NCI-H2196 treated with DMSO at 0.1 percent for 48 hours (cell line): ENCODE results near the gene ATAD5.
A peak's percentile ranks its signal among the peaks of the same experiment; 100 is the strongest.

ENCODE experiments used
- DNase-seq: peaks from one replicate; lab custom pipeline; 2025; ENCODE audit not compliant: unreplicated experiment; lab: John Stamatoyannopoulos, UW

Gene ATAD5

DNA sequence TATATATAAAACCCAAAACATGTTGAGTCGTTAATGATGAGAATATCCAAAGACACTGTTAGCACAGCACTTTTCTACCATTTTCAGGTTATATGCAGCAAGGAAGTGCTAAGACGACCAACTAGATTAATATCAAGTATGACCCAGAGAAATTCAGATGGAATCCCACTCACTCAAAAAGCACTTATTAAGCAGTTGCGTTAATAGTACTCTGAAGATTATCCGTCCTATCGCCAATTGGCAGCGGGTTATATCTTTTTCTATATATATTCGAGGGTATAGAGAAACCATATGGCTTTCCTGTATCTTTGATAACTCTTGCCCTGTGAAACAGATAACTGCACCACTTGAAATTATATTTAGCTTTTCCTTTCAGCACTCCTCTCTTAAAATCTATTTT is 8.3 kb upstream of the ATAD5 start:
- no peak for DNase-seq

DNA sequence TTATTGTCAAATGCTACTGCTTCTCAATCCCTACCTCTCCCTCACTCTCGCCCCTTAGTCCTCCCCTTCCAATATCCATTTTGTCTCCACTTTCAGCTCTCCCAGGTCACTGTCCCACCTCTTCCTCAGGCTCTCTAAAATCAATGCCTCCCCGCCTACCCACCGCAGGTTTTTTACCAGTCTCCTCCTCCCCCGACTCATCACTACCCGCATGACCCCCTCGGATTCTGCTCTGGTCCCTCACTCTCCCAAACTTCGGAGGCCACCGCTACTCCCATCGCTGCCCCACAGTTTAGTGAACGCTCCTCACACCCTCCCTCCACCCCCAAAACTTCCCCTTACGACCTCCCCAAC is 7.8 kb upstream of the ATAD5 start:
- DNase-seq: no peak

- DNase-seq: peak; percentile 30
Observed at GRCh38 chr17:30824356-30825145, 7.2 kb upstream of the ATAD5 start, which contains the start of gene CRLF3. TSS of gene CRLF3 (minus strand) at chr17:30824692. CDS start at chr17:30824651, 41 bp downstream.

- no peak for DNase-seq
Observed at GRCh38 chr17:30827082-30827481, 4.7 kb upstream of the ATAD5 start.

DNA sequence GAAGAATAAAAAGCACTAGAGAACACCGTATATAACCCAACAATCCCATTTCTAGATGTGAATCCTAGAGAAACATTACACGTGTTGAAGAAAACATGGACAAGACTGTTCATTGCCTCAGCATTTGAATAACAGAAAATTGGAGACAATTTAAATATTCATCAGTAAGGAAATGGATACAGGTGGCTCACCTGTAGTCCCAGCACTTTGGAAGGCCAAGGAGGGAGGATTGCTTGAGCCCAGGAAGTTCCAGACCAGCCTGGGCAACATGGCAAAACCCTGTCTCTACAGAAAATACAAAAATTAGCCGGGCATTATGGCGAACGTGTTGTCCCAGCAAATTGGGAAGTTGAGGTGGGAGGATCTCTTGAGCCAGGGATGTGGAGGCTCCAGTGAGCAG is 2.7 kb upstream of the ATAD5 start:
- no peak for DNase-seq

DNA sequence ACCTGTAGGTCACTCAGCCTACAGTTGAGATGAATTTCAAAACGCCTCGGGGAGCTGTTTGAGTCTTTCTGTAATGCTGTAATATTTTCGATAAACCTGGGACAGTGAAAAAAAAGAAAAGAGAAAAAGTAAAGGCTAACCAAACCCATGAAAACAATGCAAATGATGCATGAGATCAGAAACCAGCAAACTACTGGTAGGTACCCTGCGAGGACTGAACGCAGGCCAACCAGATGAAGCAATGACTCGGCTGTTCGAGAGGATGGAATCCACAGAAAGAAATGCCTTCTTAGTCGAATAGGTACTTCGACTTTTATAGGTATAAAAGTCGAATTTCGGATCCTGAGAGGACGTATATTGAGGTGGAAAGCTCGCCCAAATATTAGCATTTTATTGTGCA is 509 bp upstream of the ATAD5 start:
- DNase-seq: no peak

DNA sequence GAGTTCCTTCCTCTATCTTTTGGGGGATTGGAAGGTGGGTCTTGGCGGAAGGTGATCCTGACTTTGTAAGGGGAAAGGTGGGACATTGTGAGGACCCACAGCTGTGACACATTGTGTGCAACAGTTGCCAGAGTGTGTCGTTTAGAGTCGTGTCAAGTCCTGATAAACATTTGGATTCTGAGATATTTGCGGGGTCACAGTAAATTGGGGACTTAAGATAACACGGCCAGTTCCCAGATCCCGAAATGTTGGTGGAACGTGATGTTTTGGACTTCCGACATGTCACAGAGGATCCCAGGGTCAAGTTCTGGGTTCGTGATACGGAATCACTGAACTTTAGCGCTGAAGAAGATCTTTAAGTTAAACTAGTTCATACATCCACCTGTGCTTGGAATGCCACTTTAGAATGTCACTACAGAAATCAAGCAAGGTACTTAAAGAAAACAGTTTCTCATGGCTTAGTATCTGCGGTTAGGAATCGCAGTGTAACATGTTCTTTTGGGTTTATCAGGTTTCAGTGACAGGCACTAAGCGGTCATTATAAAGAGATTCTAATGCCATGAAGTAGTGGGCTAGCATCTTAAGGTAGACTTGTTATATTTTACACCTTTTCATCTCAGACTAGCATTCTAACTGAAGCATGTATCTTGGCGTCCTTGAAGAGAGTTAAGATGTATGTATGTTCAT is 815 bp downstream of the ATAD5 start:
- DNase-seq: no peak

GRCh38 chr17:30838202-30838807 is 6.5 kb downstream of the ATAD5 start:
- no peak for DNase-seq

DNA sequence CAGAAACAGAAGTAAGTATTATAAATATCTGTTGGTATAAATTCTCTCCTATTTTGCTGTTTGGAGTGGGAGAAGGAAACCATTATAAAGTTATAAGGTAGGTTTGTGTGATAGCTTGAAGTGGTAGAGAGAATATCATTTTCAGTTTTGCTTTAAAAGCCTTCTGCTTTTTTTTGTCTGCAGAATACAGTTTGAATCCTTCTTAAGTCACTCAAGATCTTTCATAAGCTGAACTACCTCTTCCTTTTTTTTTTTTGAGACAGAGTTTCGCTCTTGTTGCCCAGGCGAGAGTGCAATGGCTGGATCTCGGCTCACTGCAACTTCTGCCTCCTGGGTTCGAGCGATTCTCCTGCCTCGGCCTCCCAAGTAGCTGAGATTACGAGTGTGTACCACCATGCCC is 9.0 kb downstream of the ATAD5 start:
- no peak for DNase-seq

- DNase-seq: no peak
Observed at GRCh38 chr17:30848021-30848420, 16.3 kb downstream of the ATAD5 start.

DNA sequence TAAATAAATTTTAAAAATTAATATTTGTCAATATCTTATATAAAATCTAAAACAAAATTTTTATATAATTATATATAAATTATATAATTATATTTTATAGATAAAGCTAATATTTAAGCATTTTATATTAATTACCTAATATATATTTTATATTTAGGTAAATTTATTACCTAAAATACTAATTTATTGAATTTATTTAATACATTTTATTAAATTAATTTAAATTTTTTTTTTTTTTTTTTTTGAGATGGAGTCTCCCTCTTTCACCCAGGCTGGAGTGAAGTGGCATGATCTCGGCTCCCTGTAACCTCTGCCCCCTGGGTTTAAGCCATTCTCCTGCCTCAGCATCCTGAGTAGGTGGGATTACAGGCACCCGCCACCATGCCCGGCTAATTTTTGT is 22.4 kb downstream of the ATAD5 start:
- no peak for DNase-seq

GRCh38 chr17:30858556-30859250 is 26.9 kb downstream of the ATAD5 start:
- no peak for DNase-seq

- DNase-seq: no peak
Observed at GRCh38 chr17:30864636-30865035, 32.9 kb downstream of the ATAD5 start.

DNA sequence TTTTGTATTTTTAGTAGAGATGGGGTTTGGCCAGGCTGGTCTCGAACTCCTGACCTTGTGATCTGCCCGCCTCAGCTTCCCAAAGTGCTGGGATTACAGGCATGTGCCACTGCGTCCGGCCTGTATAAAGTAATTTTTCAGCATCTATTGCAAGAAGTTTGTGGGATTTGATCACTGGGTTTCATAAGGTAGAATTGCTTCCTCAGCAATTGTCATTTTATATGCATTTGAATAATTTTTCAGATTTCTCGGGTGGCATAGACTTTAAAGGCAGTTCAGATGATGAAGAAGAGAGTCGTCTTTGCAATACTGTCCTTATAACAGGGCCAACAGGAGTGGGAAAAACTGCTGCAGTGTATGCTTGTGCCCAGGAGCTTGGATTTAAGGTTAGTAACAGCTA is 37.2 kb downstream of the ATAD5 start:
- DNase-seq: no peak

GRCh38 chr17:30886187-30886586 is 54.4 kb downstream of the ATAD5 start:
- no peak for DNase-seq

DNA sequence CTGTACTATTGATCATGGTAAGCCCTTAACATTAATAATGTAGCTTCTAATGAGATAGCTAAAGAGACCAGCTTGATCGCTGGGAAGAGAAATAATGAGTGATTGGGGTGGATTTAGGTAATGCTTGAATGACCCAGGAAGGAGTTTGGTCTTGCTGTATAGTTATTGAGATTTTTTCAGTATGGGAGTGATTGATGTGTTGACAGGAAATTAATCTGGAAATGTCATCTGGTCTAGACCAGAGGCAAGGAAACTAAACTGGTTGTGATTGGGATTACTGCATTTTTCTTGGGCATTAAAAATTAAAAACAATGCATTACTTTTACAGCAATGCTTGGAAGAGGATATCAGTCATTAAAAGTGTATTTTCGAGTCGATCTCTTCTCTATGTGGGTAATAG is 62.5 kb downstream of the ATAD5 start:
- DNase-seq: no peak

DNA sequence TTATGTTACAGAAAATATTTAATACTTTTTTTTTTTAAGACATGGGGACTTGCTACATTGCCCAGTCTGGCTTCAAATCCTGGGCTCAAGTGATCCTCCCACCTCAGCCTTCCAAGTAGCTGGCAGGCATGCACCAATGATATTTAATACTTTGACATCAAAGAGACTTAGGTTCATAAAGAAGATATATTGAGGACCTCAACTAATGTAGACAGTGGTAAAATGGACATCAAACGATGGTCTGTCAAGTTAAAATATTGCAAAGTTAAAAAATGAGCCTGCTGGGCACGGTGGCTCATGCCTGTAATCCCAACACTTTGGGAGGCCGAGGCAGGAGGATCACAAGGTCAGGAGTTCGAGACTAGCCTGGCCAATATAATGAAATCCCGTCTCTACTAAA is 65.5 kb downstream of the ATAD5 start:
- no peak for DNase-seq

DNA sequence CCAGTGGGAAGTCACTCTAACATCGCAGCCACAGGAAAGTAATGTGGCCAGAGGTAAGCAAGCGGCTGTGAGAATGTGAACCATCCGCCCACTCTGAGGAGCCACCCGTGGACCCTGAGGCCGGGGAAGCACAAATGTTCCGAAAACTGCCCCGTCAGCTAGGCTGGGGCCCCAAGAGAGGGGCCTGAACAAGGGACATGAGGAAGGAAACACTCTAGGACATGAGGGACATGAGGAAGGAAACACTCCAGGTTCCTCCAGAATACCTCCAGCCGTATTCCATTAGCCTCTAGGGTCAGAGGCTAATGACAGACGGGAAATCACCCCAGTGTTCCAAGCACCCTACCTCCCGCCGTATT is 74.0 kb downstream of the ATAD5 start:
- no peak for DNase-seq

DNA sequence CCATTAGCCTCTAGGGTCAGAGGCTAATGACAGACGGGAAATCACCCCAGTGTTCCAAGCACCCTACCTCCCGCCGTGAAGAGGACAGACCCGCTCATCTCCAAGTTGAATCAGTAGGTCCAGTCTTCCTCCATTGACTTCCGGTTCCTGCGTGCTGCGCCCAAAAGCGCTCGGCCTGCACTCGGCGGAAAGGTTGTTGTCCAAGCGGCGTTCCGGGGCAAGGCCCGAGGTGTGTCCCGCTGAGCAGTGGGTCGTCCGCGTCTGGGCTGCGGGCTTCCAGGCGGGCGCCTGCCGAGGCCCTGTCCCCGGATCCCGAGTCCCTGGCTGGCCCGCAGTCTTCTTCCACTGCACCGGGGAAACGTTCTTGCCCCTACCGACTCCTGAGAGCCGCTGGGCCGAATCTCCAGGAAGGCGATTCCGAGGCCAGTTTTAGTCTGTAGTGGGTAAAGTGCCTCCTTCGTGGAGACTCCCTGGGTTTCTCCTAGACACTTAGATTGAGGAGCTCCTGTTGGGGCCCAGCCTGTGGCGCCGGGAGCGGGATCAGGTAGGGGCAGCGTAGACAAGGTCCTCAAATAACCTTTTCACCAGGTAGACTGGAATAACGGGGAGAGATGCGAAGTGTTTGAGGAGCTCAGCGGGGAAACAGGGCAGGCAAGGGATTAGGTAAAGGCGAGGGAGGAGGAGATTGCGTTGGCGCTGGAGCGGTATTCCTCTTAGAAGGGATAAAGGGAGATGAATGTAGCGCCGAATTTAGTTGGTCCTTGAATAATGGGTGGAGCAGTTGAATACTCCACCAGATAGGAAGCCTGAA is 74.5 kb downstream of the ATAD5 start, which contains the start of gene TEFM:
Gene TEFM (minus strand): TSS at position 138 of the 811 bp plus-strand sequence. CDS start 40 bp downstream, at position 98.
- DNase-seq: peak; percentile 33

DNA sequence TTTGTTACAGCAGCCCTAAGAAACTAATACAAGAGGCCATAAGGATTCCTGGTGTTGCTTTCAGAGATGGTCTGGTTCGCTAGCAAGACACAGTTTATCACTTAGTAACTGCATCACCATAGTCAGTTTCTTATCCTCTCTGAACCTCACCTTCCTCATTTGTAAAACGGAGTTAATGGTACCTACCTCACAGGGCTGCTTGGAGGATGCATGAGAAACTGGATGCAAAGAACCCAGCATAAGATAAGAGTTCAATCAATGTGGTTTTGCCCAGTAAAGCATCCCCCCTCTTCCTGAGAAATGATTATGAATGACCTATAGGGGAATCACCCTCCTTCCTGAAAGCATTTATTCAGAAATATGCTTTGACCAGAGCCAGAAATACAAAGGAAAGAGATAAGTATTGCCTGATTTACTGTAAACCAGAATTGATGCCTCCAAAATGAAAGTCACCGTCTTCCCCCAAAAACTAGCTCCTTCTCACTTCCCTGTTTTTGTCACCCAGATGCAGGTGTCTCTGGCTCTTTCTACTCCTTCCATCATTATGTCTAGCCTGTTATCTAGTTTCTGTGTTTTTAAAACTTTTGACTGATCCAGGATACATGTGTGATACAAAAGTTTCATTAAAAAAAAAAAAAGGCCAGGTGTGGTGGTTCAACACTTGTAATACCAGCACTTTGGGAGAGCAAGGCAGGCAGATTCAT is 77.1 kb downstream of the ATAD5 start:
- DNase-seq: no peak
